Lower leg skin (tissue), 3 donors: Measurements from ENCODE around the gene DMXL2.

Experiments used
- POLR2A ChIP-seq, 2 donors: fragments of 450-650 bp; IDR thresholded peaks; one replicate each; pipeline ENCODE4 v1.6.1; 2016 to 2017; ENCODE audit warnings: antibody characterized with exemption in 2 of 2, mild to moderate bottlenecking in 1 of 2, moderate library complexity in 1 of 2
- TF ChIP-seq, protein P1 (sequence below), 3 donors: fragments of 450-650 bp; IDR thresholded peaks; one replicate each; pipeline ENCODE4 v1.5.1; 2016; ENCODE audit warnings: antibody characterized with exemption in 3 of 3, mild to moderate bottlenecking in 3 of 3, moderate library complexity in 2 of 3

GRCh38 chr15:51533672-51534398 is 88.7 kb downstream of the DMXL2 start:
- TF ChIP-seq, protein P1, sequence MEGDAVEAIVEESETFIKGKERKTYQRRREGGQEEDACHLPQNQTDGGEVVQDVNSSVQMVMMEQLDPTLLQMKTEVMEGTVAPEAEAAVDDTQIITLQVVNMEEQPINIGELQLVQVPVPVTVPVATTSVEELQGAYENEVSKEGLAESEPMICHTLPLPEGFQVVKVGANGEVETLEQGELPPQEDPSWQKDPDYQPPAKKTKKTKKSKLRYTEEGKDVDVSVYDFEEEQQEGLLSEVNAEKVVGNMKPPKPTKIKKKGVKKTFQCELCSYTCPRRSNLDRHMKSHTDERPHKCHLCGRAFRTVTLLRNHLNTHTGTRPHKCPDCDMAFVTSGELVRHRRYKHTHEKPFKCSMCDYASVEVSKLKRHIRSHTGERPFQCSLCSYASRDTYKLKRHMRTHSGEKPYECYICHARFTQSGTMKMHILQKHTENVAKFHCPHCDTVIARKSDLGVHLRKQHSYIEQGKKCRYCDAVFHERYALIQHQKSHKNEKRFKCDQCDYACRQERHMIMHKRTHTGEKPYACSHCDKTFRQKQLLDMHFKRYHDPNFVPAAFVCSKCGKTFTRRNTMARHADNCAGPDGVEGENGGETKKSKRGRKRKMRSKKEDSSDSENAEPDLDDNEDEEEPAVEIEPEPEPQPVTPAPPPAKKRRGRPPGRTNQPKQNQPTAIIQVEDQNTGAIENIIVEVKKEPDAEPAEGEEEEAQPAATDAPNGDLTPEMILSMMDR (IDR thresholded peaks at IDR 0.05) = no peak
- TF ChIP-seq POLR2A (IDR thresholded peaks at IDR 0.05) = no peak
